Panc1 (cell line): ENCODE results near the gene PLXND1. TPM values are rescaled to one million over a fixed set of nuclear protein-coding genes. Genes with fewer than 3 reads are reported as not detected.

ENCODE experiments used
- ATAC-seq: fragments of 200-7000 bp; cut with Tn5 transposase; 2 replicates; pipeline ENCODE4 v1.9.1; 2020; ENCODE audit warnings: mild to moderate bottlenecking, moderate library complexity
- BruUV-seq: library from RNA; stranded (reverse); fragments of 400-500 nt; replicated peaks from 2 replicates; lab custom pipeline; 2021; lab: Mats Ljungman, UMichigan
- CTCF ChIA-PET: fragments of 300-600 bp; sonication (Branson Sonifier 250); formaldehyde crosslinking; loops from one replicate; lab custom pipeline; 2022; ENCODE audit warnings: antibody characterized with exemption; lab: Charles Lee
- POLR2A ChIA-PET: fragments of 300-600 bp; sonication (Branson Sonifier 250); formaldehyde crosslinking; loops from one replicate; lab custom pipeline; 2022; ENCODE audit warnings: antibody characterized with exemption; lab: Charles Lee
- DNase-seq: peaks from one replicate; pipeline ENCODE4 v3.0.0-alpha.2; 2010; ENCODE audit warnings: low read depth, low spot score
- H3K27ac ChIP-seq: 2 replicates; pipeline ENCODE4 v1.5.1; 2011; ENCODE audit warnings: mild to moderate bottlenecking, low read length, inconsistent platforms
- H3K27me3 ChIP-seq: fragments of 200-500 bp; sonication (Bioruptor generic); 2 replicates; pipeline ENCODE4 v1.6.0; 2014; ENCODE audit warnings: low read length, inconsistent platforms; ENCODE audit not compliant: control insufficient read depth, insufficient read depth
- H3K36me3 ChIP-seq: fragments of 200-500 bp; sonication (Bioruptor generic); 2 replicates; pipeline ENCODE4 v1.5.1; 2014; ENCODE audit warnings: inconsistent platforms, mild to moderate bottlenecking, low read length, moderate library complexity; ENCODE audit not compliant: control insufficient read depth, insufficient read depth
- H3K4me1 ChIP-seq: 2 replicates; pipeline ENCODE4 v1.5.1; 2011; ENCODE audit warnings: inconsistent platforms, mild to moderate bottlenecking, low read length, moderate library complexity; ENCODE audit not compliant: control insufficient read depth, insufficient read depth
- H3K4me3 ChIP-seq, 2 experiments: 2 replicates each; pipeline ENCODE4 v1.5.1; 2011 to 2012; ENCODE audit warnings: low read depth in 2 of 2, low read length in 2 of 2, mild to moderate bottlenecking in 2 of 2, inconsistent platforms in 1 of 2, moderate library complexity in 1 of 2
- H3K9me3 ChIP-seq: fragments of 200-500 bp; sonication (Bioruptor generic); 2 replicates; pipeline ENCODE4 v1.5.1; 2014; ENCODE audit warnings: low read depth, mild to moderate bottlenecking, inconsistent platforms, low read length, moderate library complexity; ENCODE audit not compliant: control insufficient read depth, insufficient read depth
- CTCF ChIP-seq: fragments of 450-650 bp; IDR thresholded peaks from 2 replicates; pipeline ENCODE4 v1.5.1; 2017; ENCODE audit warnings: mild to moderate bottlenecking
- POLR2AphosphoS5 ChIP-seq: IDR thresholded peaks from 2 replicates; pipeline ENCODE4 v1.6.1; 2012; ENCODE audit warnings: mild to moderate bottlenecking, low read depth, low read length, moderate library complexity
- REST ChIP-seq, 2 experiments: IDR thresholded peaks; 2 replicates each; pipeline ENCODE4 v1.6.1; 2011 to 2012; ENCODE audit warnings: low read depth in 2 of 2, control low read depth in 1 of 2, low read length in 1 of 2, mild to moderate bottlenecking in 1 of 2, moderate library complexity in 1 of 2; ENCODE audit not compliant: insufficient read depth in 1 of 2
- SIN3A ChIP-seq: IDR thresholded peaks from 2 replicates; pipeline ENCODE4 v1.6.1; 2012; ENCODE audit warnings: low read depth, mild to moderate bottlenecking, low read length, moderate library complexity, borderline replicate concordance; ENCODE audit not compliant: insufficient read depth
- TCF7L2 ChIP-seq: IDR thresholded peaks from 2 replicates; pipeline ENCODE4 v1.6.1; 2011; ENCODE audit warnings: mild to moderate bottlenecking, low read depth, low read length, inconsistent platforms
- in situ Hi-C: cut with HindIII; loops from 2 replicates; pipeline ENCODE4 v1.10.0; 2016; ENCODE audit warnings: low sequenced_read_pairs, low pct_unique_long_range_greater_than_20kb
- intact Hi-C: fragments of 100-400 bp; cut with micrococcal nuclease; formaldehyde crosslinking; loops from one replicate; pipeline ENCODE4 v1.10.0; 2022; ENCODE audit not compliant: unreplicated experiment
- total RNA-seq: library from RNA; stranded (reverse); gene quantifications from one replicate; pipeline ENCODE4 v1.2.1, GENCODE V29; 2021; ENCODE audit not compliant: unreplicated experiment

Gene PLXND1
- total RNA-seq, 1 experiment from 2014 or later = 248 TPM

- ATAC-seq (no peak), DNase-seq (no peak)
- Histone ChIP-seq H3K27ac (peak overlapping the region; percentile 99), H3K4me1 (peaks cover 81% of the 10 kb centered on the region), H3K4me3 (no peak overlapping the region; a peak in 1 of 4 replicates), H3K9me3 (no peaks in the 10 kb centered on the region), H3K27me3 (no peaks in the 10 kb centered on the region), H3K36me3 (no peaks in the 10 kb centered on the region)
- no peak for TF ChIP-seq SIN3A
- in situ Hi-C loops = no loop called here
- ChIA-PET POLR2A (interaction anchor here (0.5 kb wide), 1 partner anchor 12 kb away, joined by 3 read pairs; no protein-coding TSS in a partner anchor), CTCF (no interaction called here)
- BruUV-seq = no TSS peak
- intact Hi-C loops = no loop called here
These were observed 6.1 kb downstream of the PLXND1 start for GRCh38 chr3:129600348-129600747.

- peak overlapping the region; percentile 7 to 40; a peak in 3 of 4 replicates for H3K4me3 ChIP-seq
- peak overlapping the region; percentile 99 for H3K27ac ChIP-seq
- no TSS peak for BruUV-seq
- intact Hi-C loops = no loop called here
- no peaks in the 10 kb centered on the region for H3K9me3 ChIP-seq
- ATAC-seq (peak; percentile 22), DNase-seq (no peak)
- POLR2A ChIA-PET = no interaction called here
- no peak for TF ChIP-seq CTCF
- no peak for TF ChIP-seq SIN3A
- no peak for TF ChIP-seq TCF7L2
- TF ChIP-seq REST (IDR thresholded peaks at IDR 0.05; ENCODE audit: insufficient read depth in 1 of 2, low read depth in 2 of 2, low read length in 1 of 2) = no peak
- CTCF ChIA-PET = interaction anchor here (1.0 kb wide), 1 partner anchor 110 kb away, joined by 11 read pairs; no protein-coding TSS in a partner anchor
- H3K4me1 ChIP-seq = peaks cover 88% of the 10 kb centered on the region
- in situ Hi-C loops = no loop called here
- no peaks in the 10 kb centered on the region for H3K36me3 ChIP-seq
- no peaks in the 10 kb centered on the region for H3K27me3 ChIP-seq
These were observed 6.9 kb downstream of the PLXND1 start for GRCh38 chr3:129599607-129600006.

GRCh38 chr3:129599073-129599472, 7.4 kb downstream of the PLXND1 start:
- Histone ChIP-seq H3K27ac (peak overlapping the region; percentile 99), H3K9me3 (no peaks in the 10 kb centered on the region), H3K36me3 (no peaks in the 10 kb centered on the region), H3K4me3 (peak overlapping the region in 1 of 2 experiments; percentile 40; a peak in 3 of 4 replicates), H3K27me3 (no peaks in the 10 kb centered on the region), H3K4me1 (peaks cover 93% of the 10 kb centered on the region)
- TF ChIP-seq CTCF (no peak), REST (IDR thresholded peaks at IDR 0.05; ENCODE audit: insufficient read depth in 1 of 2, low read depth in 2 of 2, low read length in 1 of 2) (no peak), POLR2AphosphoS5 (no peak), TCF7L2 (no peak), SIN3A (0 out of 2 replicates have a peak, but pooled peaks have one; percentile 39)
- in situ Hi-C loops (no loop called here), intact Hi-C loops (no loop called here)
- ChIA-PET CTCF (interaction anchor here (1.0 kb wide), 1 partner anchor 109 kb away, joined by 11 read pairs; no protein-coding TSS in a partner anchor), POLR2A (no interaction called here)
- ATAC-seq (no peak), DNase-seq (no peak)
- no TSS peak for BruUV-seq
